Measurements from ENCODE around the gene SMARCC1. TPM values are rescaled to one million over a fixed set of nuclear protein-coding genes. Genes with fewer than 3 reads are reported as not detected.
"Not testable (repeated sequence)": the region's sequence is repeated elsewhere in the genome, so short reads cannot be mapped to it uniquely, and the experiment has no call there.

SMARCC1 gene
- total RNA-seq (2014; rRNA removed; shearing (Covaris generic)): 81.0 and 111 TPM in 2 replicates

GRCh38 chr3:47781685-47782445 is at the start of gene SMARCC1:
TSS of gene SMARCC1 (minus strand) at chr3:47781893. CDS start at chr3:47781797, 96 bp downstream.
- no peaks in the 10 kb centered on the region; the same call in 1 of the 2 replicates for H3K36me3 ChIP-seq (replicated peaks; ENCODE audit: control insufficient read depth, insufficient read depth, low read length)
- peak; percentile 99 for DNase-seq

GRCh38 chr3:47829482-47829881 is 47.8 kb upstream of the SMARCC1 start:
- H3K4me3 ChIP-seq (ENCODE audit: insufficient read depth, low read depth, low read length); H3K27me3 ChIP-seq (ENCODE audit: control insufficient read depth, insufficient read depth, low read length); DNase-seq: not testable (repeated sequence)
- H3K36me3 ChIP-seq (replicated peaks; ENCODE audit: control insufficient read depth, insufficient read depth, low read length): peaks cover 37% of the 10 kb centered on the region

More at GRCh38 chr3:47781685-47782445, at the start of gene SMARCC1:
- Histone ChIP-seq H3K27me3 (ENCODE audit: control insufficient read depth, insufficient read depth, low read length) (no peaks in the 10 kb centered on the region), H3K4me3 (ENCODE audit: insufficient read depth, low read depth, low read length) (peak within 1 kb of the TSS; percentile 94)

GRCh38 chr3:47825590-47825989 is 43.9 kb upstream of the SMARCC1 start:
- peak; percentile 58 for DNase-seq

GRCh38 chr3:47824541-47825473 is 43.1 kb upstream of the SMARCC1 start:
- H3K4me3 ChIP-seq (ENCODE audit: insufficient read depth, low read depth, low read length): peak overlapping the region; percentile 92

More at GRCh38 chr3:47825590-47825989, 43.9 kb upstream of the SMARCC1 start:
- Histone ChIP-seq H3K27me3 (ENCODE audit: control insufficient read depth, insufficient read depth, low read length) (no peaks in the 10 kb centered on the region), H3K36me3 (replicated peaks; ENCODE audit: control insufficient read depth, insufficient read depth, low read length) (peaks cover 22% of the 10 kb centered on the region), H3K4me3 (ENCODE audit: insufficient read depth, low read depth, low read length) (peak overlapping the region; percentile 92)

GRCh38 chr3:47817609-47818008 is 35.9 kb upstream of the SMARCC1 start:
- DNase-seq: peak; percentile 3
- peaks cover 15% of the 10 kb centered on the region for H3K36me3 ChIP-seq (replicated peaks; ENCODE audit: control insufficient read depth, insufficient read depth, low read length)
- H3K4me3 ChIP-seq (ENCODE audit: insufficient read depth, low read depth, low read length): no peak overlapping the region
- no peaks in the 10 kb centered on the region for H3K27me3 ChIP-seq (ENCODE audit: control insufficient read depth, insufficient read depth, low read length)

More at GRCh38 chr3:47824541-47825473, 43.1 kb upstream of the SMARCC1 start:
- peak; percentile 99 for DNase-seq
- Histone ChIP-seq H3K36me3 (replicated peaks; ENCODE audit: control insufficient read depth, insufficient read depth, low read length) (peaks cover 19% of the 10 kb centered on the region), H3K27me3 (ENCODE audit: control insufficient read depth, insufficient read depth, low read length) (no peaks in the 10 kb centered on the region)

- H3K27me3 ChIP-seq (ENCODE audit: control insufficient read depth, insufficient read depth, low read length): no peaks in the 10 kb centered on the region
- DNase-seq: peak; percentile 18
- peaks cover 27% of the 10 kb centered on the region for H3K36me3 ChIP-seq (replicated peaks; ENCODE audit: control insufficient read depth, insufficient read depth, low read length)
- H3K4me3 ChIP-seq (ENCODE audit: insufficient read depth, low read depth, low read length): no peak overlapping the region
These were observed 32.0 kb upstream of the SMARCC1 start for GRCh38 chr3:47813551-47814177.

- no peak for DNase-seq
- Histone ChIP-seq H3K27me3 (ENCODE audit: control insufficient read depth, insufficient read depth, low read length) (no peaks in the 10 kb centered on the region), H3K36me3 (replicated peaks; ENCODE audit: control insufficient read depth, insufficient read depth, low read length) (peaks cover 6% of the 10 kb centered on the region), H3K4me3 (ENCODE audit: insufficient read depth, low read depth, low read length) (no peak overlapping the region)
These were observed 22.9 kb upstream of the SMARCC1 start for GRCh38 chr3:47804577-47804976.

GRCh38 chr3:47803480-47804025 is 21.9 kb upstream of the SMARCC1 start:
- no peak for DNase-seq
- Histone ChIP-seq H3K4me3 (ENCODE audit: insufficient read depth, low read depth, low read length) (peak overlapping the region; percentile 84), H3K36me3 (replicated peaks; ENCODE audit: control insufficient read depth, insufficient read depth, low read length) (peaks cover 6% of the 10 kb centered on the region), H3K27me3 (ENCODE audit: control insufficient read depth, insufficient read depth, low read length) (no peaks in the 10 kb centered on the region)

- H3K27me3 ChIP-seq (ENCODE audit: control insufficient read depth, insufficient read depth, low read length): no peaks in the 10 kb centered on the region
- peak; percentile 96 for DNase-seq
- H3K36me3 ChIP-seq (replicated peaks; ENCODE audit: control insufficient read depth, insufficient read depth, low read length): peaks cover 4% of the 10 kb centered on the region
- H3K4me3 ChIP-seq (ENCODE audit: insufficient read depth, low read depth, low read length): peak within 1 kb of the TSS; percentile 84
These were observed 21.2 kb upstream of the SMARCC1 start, which contains the start of gene DHX30 for GRCh38 chr3:47802734-47803479. TSS of gene DHX30 (plus strand) at chr3:47803138. CDS start at chr3:47810684, 7,546 bp downstream.

GRCh38 chr3:47799733-47800132 is 18.0 kb upstream of the SMARCC1 start:
- no peaks in the 10 kb centered on the region for H3K27me3 ChIP-seq (ENCODE audit: control insufficient read depth, insufficient read depth, low read length)
- peak; percentile 56 for DNase-seq
- H3K4me3 ChIP-seq (ENCODE audit: insufficient read depth, low read depth, low read length): no peak overlapping the region
- H3K36me3 ChIP-seq (replicated peaks; ENCODE audit: control insufficient read depth, insufficient read depth, low read length): no peaks in the 10 kb centered on the region

GRCh38 chr3:47794544-47794943 is 12.9 kb upstream of the SMARCC1 start:
- DNase-seq: no peak
- H3K36me3 ChIP-seq (replicated peaks; ENCODE audit: control insufficient read depth, insufficient read depth, low read length): no peaks in the 10 kb centered on the region
- H3K27me3 ChIP-seq (ENCODE audit: control insufficient read depth, insufficient read depth, low read length): no peaks in the 10 kb centered on the region
- H3K4me3 ChIP-seq (ENCODE audit: insufficient read depth, low read depth, low read length): no peak overlapping the region

GRCh38 chr3:47792699-47793098 is 11.0 kb upstream of the SMARCC1 start:
- DNase-seq: no peak
- Histone ChIP-seq H3K36me3 (replicated peaks; ENCODE audit: control insufficient read depth, insufficient read depth, low read length) (no peaks in the 10 kb centered on the region), H3K27me3 (ENCODE audit: control insufficient read depth, insufficient read depth, low read length) (no peaks in the 10 kb centered on the region), H3K4me3 (ENCODE audit: insufficient read depth, low read depth, low read length) (no peak overlapping the region)

- H3K36me3 ChIP-seq (replicated peaks; ENCODE audit: control insufficient read depth, insufficient read depth, low read length): no peaks in the 10 kb centered on the region
- no peaks in the 10 kb centered on the region for H3K27me3 ChIP-seq (ENCODE audit: control insufficient read depth, insufficient read depth, low read length)
- no peak for DNase-seq
- H3K4me3 ChIP-seq (ENCODE audit: insufficient read depth, low read depth, low read length): no peak overlapping the region
These were observed 9.6 kb upstream of the SMARCC1 start for GRCh38 chr3:47791193-47791855.

Measured in H7 (cell line).